GM12891 (cell line): ENCODE results near the gene IPO9.
A peak's percentile ranks its signal among the peaks of the same experiment; 100 is the strongest.

Experiments
- DNase-seq: peaks from one replicate; pipeline ENCODE4 v3.0.0; 2011; ENCODE audit warnings: low spot score; ENCODE audit not compliant: insufficient read length
- FAIRE-seq: peaks from 2 replicates; lab custom pipeline; 2011; peaks lifted over from hg19 to GRCh38; lab: Jason Lieb, UNC
- PAX5 ChIP-seq: IDR thresholded peaks from 2 replicates; pipeline ENCODE4 v1.6.1; 2011; ENCODE audit warnings: low read length, moderate library complexity, mild to moderate bottlenecking; ENCODE audit not compliant: insufficient read depth, severe bottlenecking
- POLR2A ChIP-seq: IDR thresholded peaks from 2 replicates; pipeline ENCODE4 v1.6.1; 2011; ENCODE audit warnings: low read depth, low read length, control low read depth
- POLR2AphosphoS5 ChIP-seq: IDR thresholded peaks from 2 replicates; pipeline ENCODE4 v1.6.1; 2011; ENCODE audit warnings: low read depth, low read length, control low read depth
- POU2F2 ChIP-seq: IDR thresholded peaks from 2 replicates; pipeline ENCODE4 v1.6.1; 2011; ENCODE audit warnings: low read depth, mild to moderate bottlenecking, control low read depth, low read length, moderate library complexity
- SPI1 ChIP-seq: IDR thresholded peaks from 2 replicates; pipeline ENCODE4 v1.6.1; 2011; ENCODE audit warnings: low read depth, low read length, control low read depth
- TAF1 ChIP-seq: IDR thresholded peaks from 2 replicates; pipeline ENCODE4 v1.6.1; 2011; ENCODE audit warnings: low read depth, low read length, control low read depth

Gene IPO9

GRCh38 chr1:201788296-201788695 is 40.7 kb upstream of the IPO9 start:
- no peak for TF ChIP-seq TAF1
- TF ChIP-seq POLR2AphosphoS5: no peak
- no peak for TF ChIP-seq SPI1
- no peak for TF ChIP-seq POLR2A
- TF ChIP-seq PAX5: no peak
- TF ChIP-seq POU2F2: no peak
- FAIRE-seq (no peak), DNase-seq (no peak)

- no peak for FAIRE-seq
- DNase-seq: no peak
- TF ChIP-seq POLR2AphosphoS5 (no peak), TAF1 (no peak), PAX5 (no peak), POU2F2 (no peak), POLR2A (no peak), SPI1 (no peak)
Measured at GRCh38 chr1:201789245-201789644, 39.7 kb upstream of the IPO9 start.

DNA sequence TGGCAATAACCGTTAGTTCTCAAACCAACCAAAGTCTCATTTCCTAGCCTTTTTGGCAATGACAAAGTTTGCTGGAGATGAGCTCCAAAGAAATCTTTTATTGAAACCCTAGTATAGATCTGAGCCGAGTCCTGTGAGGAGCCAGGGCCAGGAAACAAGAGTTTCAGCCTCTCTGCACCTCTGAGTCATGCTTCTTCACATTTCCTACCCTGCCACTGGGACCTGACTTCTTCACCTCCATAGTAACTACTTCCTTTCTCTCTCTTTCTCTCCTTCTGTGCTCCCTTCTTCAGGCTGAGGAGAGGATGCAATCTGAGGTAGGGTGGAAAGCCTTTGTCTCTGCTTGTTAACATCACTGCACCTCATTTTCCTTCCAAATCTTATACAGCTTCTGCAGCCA is 38.7 kb upstream of the IPO9 start:
- DNase-seq (no peak), FAIRE-seq (no peak)
- TF ChIP-seq PAX5 (no peak), SPI1 (no peak), POU2F2 (no peak), TAF1 (no peak), POLR2AphosphoS5 (no peak), POLR2A (no peak)

GRCh38 chr1:201791051-201791778 is 37.7 kb upstream of the IPO9 start:
- TF ChIP-seq SPI1 (no peak), POLR2AphosphoS5 (no peak), POU2F2 (no peak), TAF1 (no peak), PAX5 (no peak), POLR2A (no peak)

GRCh38 chr1:201791779-201792173 is 37.2 kb upstream of the IPO9 start:
- TF ChIP-seq PAX5 (no peak), POLR2AphosphoS5 (no peak), POU2F2 (no peak)
- DNase-seq: no peak
- no peak for FAIRE-seq

More at GRCh38 chr1:201791051-201791778, 37.7 kb upstream of the IPO9 start:
- no peak for FAIRE-seq
- no peak for DNase-seq

DNA sequence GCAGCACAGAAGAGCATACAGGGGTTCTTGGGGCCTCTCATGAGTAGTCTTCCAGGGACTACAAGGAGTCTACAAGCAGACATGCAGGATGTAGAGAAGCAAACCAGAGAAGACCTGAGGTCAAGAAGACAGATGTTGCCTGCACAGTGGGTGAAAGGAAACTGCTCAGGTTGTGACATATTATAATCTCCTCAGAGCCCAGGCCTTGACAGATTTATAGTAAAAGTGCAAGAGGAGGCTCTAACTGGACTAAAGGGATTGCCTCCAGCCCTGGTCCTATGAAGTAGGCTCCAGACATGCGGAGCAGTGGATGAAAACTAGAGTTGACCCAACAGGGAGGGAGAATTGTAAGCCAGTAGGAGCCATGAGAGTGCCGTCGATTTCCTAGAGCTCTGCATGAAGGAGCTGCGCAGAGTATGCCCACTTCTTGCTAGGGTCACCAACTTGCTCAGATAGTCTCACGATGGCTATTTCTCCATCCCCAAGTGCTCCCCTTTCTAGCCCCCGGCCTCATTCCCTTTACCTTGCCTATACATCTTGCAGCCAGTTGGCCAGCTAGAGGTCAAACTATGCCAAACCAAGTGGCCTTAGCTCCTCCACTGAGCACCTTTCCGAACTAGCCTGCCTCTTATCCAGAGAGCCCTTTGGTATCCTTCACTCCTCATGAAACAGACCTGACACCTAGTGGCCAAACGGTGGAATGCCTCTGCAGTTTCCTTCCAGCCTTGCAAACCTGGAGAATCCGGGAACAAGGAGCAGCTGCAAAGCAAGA is 36.2 kb upstream of the IPO9 start:
- DNase-seq (peak; percentile 55), FAIRE-seq (peak; percentile 78)
- TF ChIP-seq TAF1: no peak
- no peak for TF ChIP-seq SPI1
- no peak for TF ChIP-seq PAX5
- TF ChIP-seq POLR2AphosphoS5: no peak
- no peak for TF ChIP-seq POU2F2
- no peak for TF ChIP-seq POLR2A

DNA sequence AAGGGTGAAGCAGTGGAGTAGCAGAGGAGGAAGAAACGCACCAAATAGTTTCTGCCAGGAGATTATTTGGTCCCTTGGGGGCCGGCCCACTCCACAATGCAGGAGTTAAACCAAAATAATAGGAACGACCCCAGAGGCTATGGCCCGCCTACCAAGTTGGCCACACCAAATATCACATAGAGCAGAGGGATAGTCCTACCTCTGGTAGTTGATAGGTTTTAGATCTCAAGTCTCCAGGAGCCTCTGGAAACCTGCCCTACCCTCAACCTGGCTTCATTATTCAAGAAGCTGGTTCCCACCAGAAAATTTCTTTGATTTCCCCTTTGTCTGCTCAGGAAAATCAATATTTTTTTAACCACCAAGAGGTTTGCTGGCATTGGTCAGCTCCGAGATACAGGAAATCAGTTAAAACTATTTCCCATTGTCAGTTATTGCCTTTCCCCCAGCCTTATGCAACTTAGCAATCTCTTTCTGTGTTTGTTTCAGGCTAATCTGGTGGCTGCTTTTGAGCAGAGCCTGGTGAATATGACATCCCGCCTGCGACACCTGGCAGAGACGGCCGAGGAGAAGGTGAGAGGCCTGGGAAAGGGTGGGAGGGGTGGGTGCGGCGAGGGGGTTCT is 35.5 kb upstream of the IPO9 start:
- FAIRE-seq (no peak), DNase-seq (no peak)
- no peak for TF ChIP-seq POU2F2
- no peak for TF ChIP-seq PAX5
- TF ChIP-seq POLR2AphosphoS5: no peak
- no peak for TF ChIP-seq SPI1
- TF ChIP-seq TAF1: no peak
- no peak for TF ChIP-seq POLR2A

- DNase-seq (no peak), FAIRE-seq (no peak)
- TF ChIP-seq POLR2AphosphoS5: no peak
- no peak for TF ChIP-seq TAF1
- TF ChIP-seq POU2F2: no peak
- no peak for TF ChIP-seq SPI1
- no peak for TF ChIP-seq POLR2A
- no peak for TF ChIP-seq PAX5
Measured at GRCh38 chr1:201795066-201795465, 33.9 kb upstream of the IPO9 start.

DNA sequence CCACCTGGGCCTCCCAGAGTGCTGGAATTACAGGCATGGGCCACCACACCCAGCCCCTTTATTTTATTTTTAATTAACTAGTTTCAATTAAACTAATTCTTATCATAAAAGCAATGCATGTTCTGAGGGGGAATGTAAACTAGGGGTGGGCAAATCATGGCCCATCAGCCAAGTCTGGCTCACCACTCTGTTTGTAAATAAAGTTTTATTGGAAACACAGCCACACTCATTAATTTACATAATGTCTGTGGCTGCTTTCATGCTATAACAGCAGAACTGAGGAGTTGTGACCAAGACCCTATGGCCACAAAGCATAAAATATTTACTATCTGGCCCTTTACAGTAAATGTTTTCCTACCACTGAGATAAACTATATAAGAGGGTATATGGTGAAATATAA is 28.7 kb upstream of the IPO9 start:
- TF ChIP-seq POU2F2 (no peak), SPI1 (no peak), TAF1 (no peak)
- DNase-seq: no peak
- no peak for FAIRE-seq
